Prostate gland (tissue), 2 donors: Measurements from ENCODE around the gene METRNL.

Experiments used
- CTCF ChIP-seq, 4 experiments: fragments of 200-600 bp in 2 of 4; fragments of 450-650 bp in 2 of 4; sonication (generic) in 2 of 4; IDR thresholded peaks; 1 replicate in 3 of 4; 2 replicates in 1 of 4; pipeline ENCODE4 v1.5.1; 2016 to 2019; ENCODE audit warnings: antibody characterized with exemption in 4 of 4, mild to moderate bottlenecking in 2 of 4, moderate library complexity in 2 of 4
- POLR2A ChIP-seq: fragments of 450-650 bp; IDR thresholded peaks from one replicate; pipeline ENCODE4 v1.6.1; 2016; ENCODE audit warnings: antibody characterized with exemption, mild to moderate bottlenecking
- POLR2AphosphoS5 ChIP-seq: sonication (generic); formaldehyde crosslinking; IDR thresholded peaks from one replicate; pipeline ENCODE4 v1.6.1; 2017; ENCODE audit warnings: antibody characterized with exemption

- TF ChIP-seq POLR2AphosphoS5 (no peak), CTCF (IDR thresholded peaks at IDR 0.05) (no peak), POLR2A (no peak)
Measured at GRCh38 chr17:83047182-83047478, 32.3 kb upstream of the METRNL start.
